Measurements from ENCODE around the gene NPVF. TPM values are rescaled to one million over a fixed set of nuclear protein-coding genes. Genes with fewer than 3 reads are reported as not detected.

The NPVF gene
- total and polyA plus RNA-seq, 4 donors = not detected

- Histone ChIP-seq H3K4me3 (ENCODE audit: low read depth in 1 of 3, low read length in 3 of 3) (no peak overlapping the region), H3K9ac (ENCODE audit: low read depth in 1 of 2, low read length in 2 of 2) (no peak overlapping the region)
- 79% methylated on average over 4 of the region's 4 CpGs for WGBS
Observed at GRCh38 chr7:25261545-25262140, 33.4 kb upstream of the NPVF start.

DNA sequence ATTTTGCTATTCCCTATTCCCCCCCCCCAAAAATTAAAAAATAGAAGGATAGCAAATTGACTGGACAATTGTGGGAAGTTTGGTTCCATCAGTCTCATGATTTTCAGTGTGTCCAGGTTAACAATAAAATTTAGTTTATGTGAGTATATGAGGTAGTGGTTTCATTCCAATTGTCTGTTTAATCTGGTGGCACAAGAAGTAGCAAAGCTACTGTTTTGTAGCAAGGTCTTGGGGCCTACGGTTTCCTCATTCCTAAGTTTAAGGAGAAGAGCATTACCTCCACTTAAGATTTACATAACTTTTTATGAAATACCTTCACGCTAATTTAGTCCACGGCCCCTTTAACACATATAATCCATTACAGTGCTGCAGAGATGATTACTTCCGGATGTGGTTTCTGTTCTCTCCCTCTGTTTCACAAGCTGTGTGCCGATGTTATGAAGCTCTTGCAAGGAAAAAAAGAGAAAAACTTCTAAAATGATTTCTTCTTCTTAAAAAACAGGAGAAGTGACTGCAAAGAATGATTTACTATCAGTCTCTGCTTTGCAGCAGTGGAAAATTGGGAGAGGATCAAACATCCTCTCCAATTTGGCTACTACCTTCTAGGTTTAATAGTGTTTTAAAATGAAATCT, 32.7 kb upstream of the NPVF start:
- H3K9ac ChIP-seq (ENCODE audit: low read depth in 1 of 2, low read length in 2 of 2) = no peak overlapping the region
- 44% methylated on average over 4 of the region's 5 CpGs for WGBS
- H3K4me3 ChIP-seq (ENCODE audit: low read depth in 1 of 3, low read length in 3 of 3) = no peak overlapping the region
- peaks cover 0 to 7% (median 0%) of the 10 kb centered on the region in 4 donors for H3K27me3 ChIP-seq (ENCODE audit: control insufficient read depth in 4 of 4, insufficient read depth in 4 of 4, low read length in 3 of 4)
- no peak overlapping the region for H3K27ac ChIP-seq (ENCODE audit: low read depth in 1 of 2, low read length in 2 of 2)
- no peaks in the 10 kb centered on the region for H3K9me3 ChIP-seq (ENCODE audit: control insufficient read depth in 4 of 4, low read length in 3 of 4)
- no peaks in the 10 kb centered on the region for H3K36me3 ChIP-seq (ENCODE audit: control insufficient read depth in 4 of 4, insufficient read depth in 3 of 4, low read depth in 1 of 4, low read length in 3 of 4)
- no peak for TF ChIP-seq ATF3 (IDR thresholded peaks at IDR 0.05)
- TF ChIP-seq TAF1 (conservative IDR thresholded peaks at IDR 0.05) = no peak
- H3K4me1 ChIP-seq (ENCODE audit: control insufficient read depth in 4 of 4, insufficient read depth in 4 of 4, low read length in 3 of 4) = no peaks in the 10 kb centered on the region
- no peak for DNase-seq (ENCODE audit: low spot score)

More at GRCh38 chr7:25261545-25262140, 33.4 kb upstream of the NPVF start:
- no peak for DNase-seq (ENCODE audit: low spot score)
- H3K27ac ChIP-seq (ENCODE audit: low read depth in 1 of 2, low read length in 2 of 2) = no peak overlapping the region
- TF ChIP-seq NR2F2 (IDR thresholded peaks at IDR 0.05) = no peak
- no peak for TF ChIP-seq SP1 (IDR thresholded peaks at IDR 0.05)
- no peak for TF ChIP-seq MAX (IDR thresholded peaks at IDR 0.05)
- TF ChIP-seq GABPA (IDR thresholded peaks at IDR 0.05 in 1 of 2, conservative IDR thresholded peaks at IDR 0.05 in 1 of 2) = no peak
- TF ChIP-seq YY1 (IDR thresholded peaks at IDR 0.05) = no peak
- TF ChIP-seq FOXA1 (IDR thresholded peaks at IDR 0.05) = no peak
- no peak for TF ChIP-seq HNF4G (IDR thresholded peaks at IDR 0.05)
- TF ChIP-seq FOXA2 (IDR thresholded peaks at IDR 0.05) = no peak
- no peaks in the 10 kb centered on the region for H3K4me1 ChIP-seq (ENCODE audit: control insufficient read depth in 4 of 4, insufficient read depth in 4 of 4, low read length in 3 of 4)
- peaks cover 0 to 7% (median 0%) of the 10 kb centered on the region in 4 donors for H3K27me3 ChIP-seq (ENCODE audit: control insufficient read depth in 4 of 4, insufficient read depth in 4 of 4, low read length in 3 of 4)
- no peaks in the 10 kb centered on the region for H3K36me3 ChIP-seq (ENCODE audit: control insufficient read depth in 4 of 4, insufficient read depth in 3 of 4, low read depth in 1 of 4, low read length in 3 of 4)
- H3K9me3 ChIP-seq (ENCODE audit: control insufficient read depth in 4 of 4, low read length in 3 of 4) = no peaks in the 10 kb centered on the region

- Histone ChIP-seq H3K4me1 (ENCODE audit: control insufficient read depth in 4 of 4, insufficient read depth in 4 of 4, low read length in 3 of 4) (no peaks in the 10 kb centered on the region), H3K27me3 (ENCODE audit: control insufficient read depth in 4 of 4, insufficient read depth in 4 of 4, low read length in 3 of 4) (peaks cover 0 to 7% (median 0%) of the 10 kb centered on the region in 4 donors), H3K36me3 (ENCODE audit: control insufficient read depth in 4 of 4, insufficient read depth in 3 of 4, low read depth in 1 of 4, low read length in 3 of 4) (no peaks in the 10 kb centered on the region), H3K4me3 (ENCODE audit: low read depth in 1 of 3, low read length in 3 of 3) (no peak overlapping the region), H3K9ac (ENCODE audit: low read depth in 1 of 2, low read length in 2 of 2) (no peak overlapping the region), H3K27ac (ENCODE audit: low read depth in 1 of 2, low read length in 2 of 2) (no peak overlapping the region), H3K9me3 (ENCODE audit: control insufficient read depth in 4 of 4, low read length in 3 of 4) (no peaks in the 10 kb centered on the region)
- WGBS = 31% methylated on average over 13 of the region's 13 CpGs
- DNase-seq (ENCODE audit: low spot score) = peak; percentile 47
- no peak for TF ChIP-seq SP1 (IDR thresholded peaks at IDR 0.05)
- TF ChIP-seq REST (IDR thresholded peaks at IDR 0.05) = no peak
- no peak for TF ChIP-seq FOXA2 (IDR thresholded peaks at IDR 0.05)
- TF ChIP-seq FOXA1 (IDR thresholded peaks at IDR 0.05) = no peak
- TF ChIP-seq ZBTB33 (IDR thresholded peaks at IDR 0.05) = no peak
- TF ChIP-seq JUND (IDR thresholded peaks at IDR 0.05) = no peak
- peak; percentile 15 for TF ChIP-seq NR2F2 (IDR thresholded peaks at IDR 0.05)
- no peak for TF ChIP-seq EGR1 (IDR thresholded peaks at IDR 0.05; ENCODE audit: low read depth in 2 of 2)
- TF ChIP-seq TAF1 (conservative IDR thresholded peaks at IDR 0.05) = no peak
- TF ChIP-seq CTCF (IDR thresholded peaks at IDR 0.05; ENCODE audit: low read depth, low read length, missing input control) = peak; percentile 89
- TF ChIP-seq YY1 (IDR thresholded peaks at IDR 0.05) = peak; percentile 32
- TF ChIP-seq RAD21 (IDR thresholded peaks at IDR 0.05) = peak; percentile 96 to 98
- TF ChIP-seq HNF4G (IDR thresholded peaks at IDR 0.05) = no peak
- TF ChIP-seq ATF3 (IDR thresholded peaks at IDR 0.05) = no peak
- peak in 1 of 2 donors; percentile 16 for TF ChIP-seq HNF4A (conservative IDR thresholded peaks at IDR 0.05)
Observed at GRCh38 chr7:25259487-25260243, 31.4 kb upstream of the NPVF start.

All from liver (tissue), 9 donors.